ENCODE measurements around the gene SLC12A8. TPM values are rescaled to one million over a fixed set of nuclear protein-coding genes. Genes with fewer than 3 reads are reported as not detected.

Gene SLC12A8
- total and polyA plus RNA-seq, 2 experiments from 2014 or later, result 6.9 to 15.9 TPM

DNA sequence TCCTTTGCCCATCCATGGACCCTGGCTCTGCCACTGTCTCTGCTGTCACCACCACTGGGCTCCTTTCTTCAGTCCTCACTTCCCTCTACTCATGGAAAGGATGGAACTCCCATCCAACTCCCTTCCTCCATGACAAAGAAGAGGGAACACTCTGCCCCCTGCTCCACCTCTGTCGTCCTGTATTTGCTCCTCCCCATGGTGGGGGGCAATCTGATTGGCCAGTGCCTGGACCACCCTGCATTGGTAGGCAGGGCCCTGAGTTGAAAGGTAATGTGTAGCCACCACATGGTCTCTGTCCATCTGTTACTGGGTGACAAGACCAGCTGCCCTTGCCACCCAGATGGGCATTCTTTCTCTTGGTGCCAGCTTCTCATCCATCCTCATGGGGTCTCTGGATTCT lies 136.1 kb downstream of the SLC12A8 start:
- Mint-ChIP-seq H3K36me3 (ENCODE audit: low read depth) (no peaks in the 10 kb centered on the region; the same call in 2 of the 3 replicates), H3K4me1 (peaks cover 23% of the 10 kb centered on the region), H3K27ac (peak overlapping the region; percentile 58; the same call in 1 of the 2 replicates), H3K27me3 (ENCODE audit: insufficient read depth, low read depth, poor library complexity) (peaks cover 11% of the 10 kb centered on the region), H3K4me3 (no peak overlapping the region; the same call in 2 of the 3 replicates), H3K9me3 (no peaks in the 10 kb centered on the region)
- ATAC-seq (peak; percentile 10; the same call in 1 of the 3 replicates), DNase-seq (ENCODE audit: low spot score) (no peak)
- H3K4me3 ChIP-seq, result no peak overlapping the region
- no peaks in the 10 kb centered on the region for H3K4me1 ChIP-seq (ENCODE audit: insufficient read depth)
- no peak overlapping the region for H2AFZ ChIP-seq
- H3K27ac ChIP-seq (ENCODE audit: low read depth), result no peak overlapping the region
- H4K20me1 ChIP-seq (replicated peaks; ENCODE audit: insufficient read depth), result no peaks in the 10 kb centered on the region
- no peaks in the 10 kb centered on the region for H3K79me2 ChIP-seq (replicated peaks; ENCODE audit: insufficient read depth)
- H3K9me2 ChIP-seq (ENCODE audit: insufficient read depth), result peaks cover 12% of the 10 kb centered on the region
- no peak for TF ChIP-seq CREB1 (CRISPR knock-in tag; IDR thresholded peaks at IDR 0.05; ENCODE audit: low read depth)
- TF ChIP-seq, protein P1, sequence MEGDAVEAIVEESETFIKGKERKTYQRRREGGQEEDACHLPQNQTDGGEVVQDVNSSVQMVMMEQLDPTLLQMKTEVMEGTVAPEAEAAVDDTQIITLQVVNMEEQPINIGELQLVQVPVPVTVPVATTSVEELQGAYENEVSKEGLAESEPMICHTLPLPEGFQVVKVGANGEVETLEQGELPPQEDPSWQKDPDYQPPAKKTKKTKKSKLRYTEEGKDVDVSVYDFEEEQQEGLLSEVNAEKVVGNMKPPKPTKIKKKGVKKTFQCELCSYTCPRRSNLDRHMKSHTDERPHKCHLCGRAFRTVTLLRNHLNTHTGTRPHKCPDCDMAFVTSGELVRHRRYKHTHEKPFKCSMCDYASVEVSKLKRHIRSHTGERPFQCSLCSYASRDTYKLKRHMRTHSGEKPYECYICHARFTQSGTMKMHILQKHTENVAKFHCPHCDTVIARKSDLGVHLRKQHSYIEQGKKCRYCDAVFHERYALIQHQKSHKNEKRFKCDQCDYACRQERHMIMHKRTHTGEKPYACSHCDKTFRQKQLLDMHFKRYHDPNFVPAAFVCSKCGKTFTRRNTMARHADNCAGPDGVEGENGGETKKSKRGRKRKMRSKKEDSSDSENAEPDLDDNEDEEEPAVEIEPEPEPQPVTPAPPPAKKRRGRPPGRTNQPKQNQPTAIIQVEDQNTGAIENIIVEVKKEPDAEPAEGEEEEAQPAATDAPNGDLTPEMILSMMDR (conservative IDR thresholded peaks at IDR 0.05; ENCODE audit: low read depth in 2 of 2), result no peak
- no peak for TF ChIP-seq POLR2AphosphoS5 (IDR thresholded peaks at IDR 0.05; ENCODE audit: low read depth)
- no peak for TF ChIP-seq NANOG (IDR thresholded peaks at IDR 0.05; ENCODE audit: borderline replicate concordance)
- TF ChIP-seq JUNB (IDR thresholded peaks at IDR 0.05; ENCODE audit: unreplicated experiment), result no peak
- TF ChIP-seq, protein P2, sequence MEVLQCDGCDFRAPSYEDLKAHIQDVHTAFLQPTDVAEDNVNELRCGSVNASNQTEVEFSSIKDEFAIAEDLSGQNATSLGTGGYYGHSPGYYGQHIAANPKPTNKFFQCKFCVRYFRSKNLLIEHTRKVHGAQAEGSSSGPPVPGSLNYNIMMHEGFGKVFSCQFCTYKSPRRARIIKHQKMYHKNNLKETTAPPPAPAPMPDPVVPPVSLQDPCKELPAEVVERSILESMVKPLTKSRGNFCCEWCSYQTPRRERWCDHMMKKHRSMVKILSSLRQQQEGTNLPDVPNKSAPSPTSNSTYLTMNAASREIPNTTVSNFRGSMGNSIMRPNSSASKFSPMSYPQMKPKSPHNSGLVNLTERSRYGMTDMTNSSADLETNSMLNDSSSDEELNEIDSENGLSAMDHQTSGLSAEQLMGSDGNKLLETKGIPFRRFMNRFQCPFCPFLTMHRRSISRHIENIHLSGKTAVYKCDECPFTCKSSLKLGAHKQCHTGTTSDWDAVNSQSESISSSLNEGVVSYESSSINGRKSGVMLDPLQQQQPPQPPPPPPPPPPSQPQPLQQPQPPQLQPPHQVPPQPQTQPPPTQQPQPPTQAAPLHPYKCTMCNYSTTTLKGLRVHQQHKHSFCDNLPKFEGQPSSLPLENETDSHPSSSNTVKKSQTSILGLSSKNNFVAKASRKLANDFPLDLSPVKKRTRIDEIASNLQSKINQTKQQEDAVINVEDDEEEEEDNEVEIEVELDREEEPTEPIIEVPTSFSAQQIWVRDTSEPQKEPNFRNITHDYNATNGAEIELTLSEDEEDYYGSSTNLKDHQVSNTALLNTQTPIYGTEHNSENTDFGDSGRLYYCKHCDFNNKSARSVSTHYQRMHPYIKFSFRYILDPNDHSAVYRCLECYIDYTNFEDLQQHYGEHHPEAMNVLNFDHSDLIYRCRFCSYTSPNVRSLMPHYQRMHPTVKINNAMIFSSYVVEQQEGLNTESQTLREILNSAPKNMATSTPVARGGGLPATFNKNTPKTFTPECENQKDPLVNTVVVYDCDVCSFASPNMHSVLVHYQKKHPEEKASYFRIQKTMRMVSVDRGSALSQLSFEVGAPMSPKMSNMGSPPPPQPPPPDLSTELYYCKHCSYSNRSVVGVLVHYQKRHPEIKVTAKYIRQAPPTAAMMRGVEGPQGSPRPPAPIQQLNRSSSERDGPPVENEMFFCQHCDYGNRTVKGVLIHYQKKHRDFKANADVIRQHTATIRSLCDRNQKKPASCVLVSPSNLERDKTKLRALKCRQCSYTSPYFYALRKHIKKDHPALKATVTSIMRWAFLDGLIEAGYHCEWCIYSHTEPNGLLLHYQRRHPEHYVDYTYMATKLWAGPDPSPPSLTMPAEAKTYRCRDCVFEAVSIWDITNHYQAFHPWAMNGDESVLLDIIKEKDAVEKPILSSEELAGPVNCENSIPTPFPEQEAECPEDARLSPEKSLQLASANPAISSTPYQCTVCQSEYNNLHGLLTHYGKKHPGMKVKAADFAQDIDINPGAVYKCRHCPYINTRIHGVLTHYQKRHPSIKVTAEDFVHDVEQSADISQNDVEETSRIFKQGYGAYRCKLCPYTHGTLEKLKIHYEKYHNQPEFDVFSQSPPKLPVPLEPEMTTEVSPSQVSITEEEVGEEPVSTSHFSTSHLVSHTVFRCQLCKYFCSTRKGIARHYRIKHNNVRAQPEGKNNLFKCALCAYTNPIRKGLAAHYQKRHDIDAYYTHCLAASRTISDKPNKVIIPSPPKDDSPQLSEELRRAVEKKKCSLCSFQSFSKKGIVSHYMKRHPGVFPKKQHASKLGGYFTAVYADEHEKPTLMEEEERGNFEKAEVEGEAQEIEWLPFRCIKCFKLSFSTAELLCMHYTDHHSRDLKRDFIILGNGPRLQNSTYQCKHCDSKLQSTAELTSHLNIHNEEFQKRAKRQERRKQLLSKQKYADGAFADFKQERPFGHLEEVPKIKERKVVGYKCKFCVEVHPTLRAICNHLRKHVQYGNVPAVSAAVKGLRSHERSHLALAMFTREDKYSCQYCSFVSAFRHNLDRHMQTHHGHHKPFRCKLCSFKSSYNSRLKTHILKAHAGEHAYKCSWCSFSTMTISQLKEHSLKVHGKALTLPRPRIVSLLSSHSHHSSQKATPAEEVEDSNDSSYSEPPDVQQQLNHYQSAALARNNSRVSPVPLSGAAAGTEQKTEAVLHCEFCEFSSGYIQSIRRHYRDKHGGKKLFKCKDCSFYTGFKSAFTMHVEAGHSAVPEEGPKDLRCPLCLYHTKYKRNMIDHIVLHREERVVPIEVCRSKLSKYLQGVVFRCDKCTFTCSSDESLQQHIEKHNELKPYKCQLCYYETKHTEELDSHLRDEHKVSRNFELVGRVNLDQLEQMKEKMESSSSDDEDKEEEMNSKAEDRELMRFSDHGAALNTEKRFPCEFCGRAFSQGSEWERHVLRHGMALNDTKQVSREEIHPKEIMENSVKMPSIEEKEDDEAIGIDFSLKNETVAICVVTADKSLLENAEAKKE (CRISPR knock-in tag; IDR thresholded peaks at IDR 0.05), result no peak
- no peak for TF ChIP-seq REST (IDR thresholded peaks at IDR 0.05; ENCODE audit: unreplicated experiment)
- no peak for TF ChIP-seq EZH2phosphoT487 (IDR thresholded peaks at IDR 0.05; ENCODE audit: unreplicated experiment)
- no peak for TF ChIP-seq EZH2 (IDR thresholded peaks at IDR 0.05; ENCODE audit: low read depth, unreplicated experiment)
- no peak for TF ChIP-seq STAT1 (IDR thresholded peaks at IDR 0.05; ENCODE audit: unreplicated experiment)
- TF ChIP-seq ETS1 (IDR thresholded peaks at IDR 0.05), result no peak
- TF ChIP-seq ZNF114 (CRISPR knock-in tag; IDR thresholded peaks at IDR 0.05), result no peak
- no peak for TF ChIP-seq ZNF331 (CRISPR knock-in tag; IDR thresholded peaks at IDR 0.05; ENCODE audit: low read depth)
- H3F3A ChIP-seq (replicated peaks; ENCODE audit: low read depth), result no peaks in the 10 kb centered on the region
- H3K27me3 ChIP-seq (ENCODE audit: insufficient read depth), result no peaks in the 10 kb centered on the region
- H3K4me2 ChIP-seq, result no peak overlapping the region
- no peaks in the 10 kb centered on the region for H3K36me3 ChIP-seq (ENCODE audit: insufficient read depth)
